ENCODE results near the gene PTPN6. TPM values are rescaled to one million over a fixed set of nuclear protein-coding genes. Genes with fewer than 3 reads are reported as not detected.
A peak's percentile ranks its signal among the peaks of the same experiment; 100 is the strongest.

PTPN6 gene
- total RNA-seq, 1 donor from 2014 or later, result 15.6 TPM

DNA sequence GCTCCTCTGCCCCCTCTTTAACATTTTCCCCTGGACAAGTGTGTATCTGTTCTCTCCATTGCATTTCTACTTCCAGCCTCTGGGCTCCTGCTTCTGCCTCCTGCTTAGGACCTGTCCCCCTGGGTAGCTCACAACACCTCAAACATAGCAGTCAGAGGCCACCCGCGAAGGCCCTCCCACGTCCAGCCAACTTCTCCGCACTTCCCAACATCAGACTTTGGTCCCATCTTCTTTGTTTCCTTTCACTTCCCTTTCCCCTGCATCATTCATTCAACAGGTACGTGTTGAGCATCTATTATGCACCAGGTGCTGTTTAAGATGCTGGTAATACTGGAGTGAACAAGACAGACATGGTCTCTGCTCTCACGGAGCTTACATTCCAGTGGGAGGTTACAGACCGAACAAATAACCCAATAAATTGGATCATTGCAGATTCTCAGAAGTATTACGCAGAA lies 4.2 kb upstream of the PTPN6 start:
- peaks cover 8% of the 10 kb centered on the region for H3K36me3 Mint-ChIP-seq
- H3K4me3 Mint-ChIP-seq, result peak overlapping the region; percentile 84
- H3K9me3 Mint-ChIP-seq, result no peaks in the 10 kb centered on the region
- TF ChIP-seq, protein P1, sequence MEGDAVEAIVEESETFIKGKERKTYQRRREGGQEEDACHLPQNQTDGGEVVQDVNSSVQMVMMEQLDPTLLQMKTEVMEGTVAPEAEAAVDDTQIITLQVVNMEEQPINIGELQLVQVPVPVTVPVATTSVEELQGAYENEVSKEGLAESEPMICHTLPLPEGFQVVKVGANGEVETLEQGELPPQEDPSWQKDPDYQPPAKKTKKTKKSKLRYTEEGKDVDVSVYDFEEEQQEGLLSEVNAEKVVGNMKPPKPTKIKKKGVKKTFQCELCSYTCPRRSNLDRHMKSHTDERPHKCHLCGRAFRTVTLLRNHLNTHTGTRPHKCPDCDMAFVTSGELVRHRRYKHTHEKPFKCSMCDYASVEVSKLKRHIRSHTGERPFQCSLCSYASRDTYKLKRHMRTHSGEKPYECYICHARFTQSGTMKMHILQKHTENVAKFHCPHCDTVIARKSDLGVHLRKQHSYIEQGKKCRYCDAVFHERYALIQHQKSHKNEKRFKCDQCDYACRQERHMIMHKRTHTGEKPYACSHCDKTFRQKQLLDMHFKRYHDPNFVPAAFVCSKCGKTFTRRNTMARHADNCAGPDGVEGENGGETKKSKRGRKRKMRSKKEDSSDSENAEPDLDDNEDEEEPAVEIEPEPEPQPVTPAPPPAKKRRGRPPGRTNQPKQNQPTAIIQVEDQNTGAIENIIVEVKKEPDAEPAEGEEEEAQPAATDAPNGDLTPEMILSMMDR (conservative IDR thresholded peaks at IDR 0.05), result no peak
- H3K4me1 Mint-ChIP-seq (ENCODE audit: unreplicated experiment), result no peaks in the 10 kb centered on the region
- H3K27me3 Mint-ChIP-seq, result peaks cover 9% of the 10 kb centered on the region
- no peak for DNase-seq (ENCODE audit: extremely low spot score, unreplicated experiment)
- H3K27ac Mint-ChIP-seq, result peak overlapping the region; percentile 99

DNA sequence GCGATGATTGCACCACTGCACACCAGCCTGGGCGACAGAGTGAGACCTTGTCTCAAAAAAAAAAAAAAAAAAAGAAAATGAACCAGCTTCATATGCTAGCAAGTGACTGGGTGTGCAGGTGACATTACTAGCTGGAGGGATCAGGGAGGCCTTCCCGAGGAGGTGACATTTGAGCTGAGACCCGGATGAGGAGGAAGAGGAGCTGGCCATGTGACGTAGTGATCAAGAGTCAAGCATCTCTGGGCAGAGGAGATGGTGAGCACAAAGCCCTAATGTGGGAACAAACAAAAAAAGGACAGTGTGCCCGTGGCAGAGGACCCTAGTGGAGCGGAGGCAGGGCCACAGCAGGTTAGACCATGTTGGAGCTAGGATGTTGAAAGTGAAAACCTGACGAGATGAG lies 3.5 kb upstream of the PTPN6 start:
- peaks cover 9% of the 10 kb centered on the region for H3K27me3 Mint-ChIP-seq
- peaks cover 4% of the 10 kb centered on the region for H3K36me3 Mint-ChIP-seq
- H3K27ac Mint-ChIP-seq, result no peak overlapping the region
- no peaks in the 10 kb centered on the region for H3K9me3 Mint-ChIP-seq
- TF ChIP-seq, protein P1 (conservative IDR thresholded peaks at IDR 0.05), result no peak
- no peaks in the 10 kb centered on the region for H3K4me1 Mint-ChIP-seq (ENCODE audit: unreplicated experiment)
- no peak for DNase-seq (ENCODE audit: extremely low spot score, unreplicated experiment)
- no peak overlapping the region for H3K4me3 Mint-ChIP-seq

DNA sequence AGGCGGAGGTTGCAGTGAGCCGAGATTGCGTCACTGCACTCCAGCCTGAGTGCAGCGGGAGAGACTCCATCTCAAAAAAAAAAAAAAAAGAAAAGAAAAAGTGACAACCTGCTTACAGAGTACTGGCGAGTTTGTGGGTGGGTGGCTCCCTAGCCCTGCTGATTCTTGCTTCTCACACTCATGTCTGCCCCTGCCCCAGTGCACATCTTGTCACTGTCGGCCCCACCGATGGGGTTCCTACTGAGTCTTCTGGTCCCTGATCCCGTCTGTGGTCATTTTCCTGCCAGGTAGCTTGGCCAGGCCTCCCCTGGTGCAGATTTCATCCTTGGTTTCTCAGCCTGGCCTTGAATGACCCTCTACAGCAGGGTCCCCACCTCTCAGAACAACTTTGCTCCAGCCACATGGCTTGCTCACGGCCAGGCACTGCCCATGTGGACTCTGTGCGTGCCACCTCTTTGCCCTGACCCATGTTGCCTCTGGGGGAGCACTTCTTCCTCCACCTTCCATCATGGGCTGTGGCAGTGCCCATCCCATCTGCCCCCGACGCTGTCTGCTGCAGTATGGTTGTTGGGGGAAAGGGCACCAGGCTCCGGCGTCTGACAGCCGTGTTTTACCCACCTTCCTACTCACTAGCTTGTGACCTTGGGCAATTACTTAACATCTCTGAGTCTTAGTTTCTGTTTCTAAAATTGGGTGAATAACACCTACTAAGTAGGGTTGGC lies 2.1 kb upstream of the PTPN6 start:
- peak overlapping the region; percentile 42 for H3K27ac Mint-ChIP-seq

DNA sequence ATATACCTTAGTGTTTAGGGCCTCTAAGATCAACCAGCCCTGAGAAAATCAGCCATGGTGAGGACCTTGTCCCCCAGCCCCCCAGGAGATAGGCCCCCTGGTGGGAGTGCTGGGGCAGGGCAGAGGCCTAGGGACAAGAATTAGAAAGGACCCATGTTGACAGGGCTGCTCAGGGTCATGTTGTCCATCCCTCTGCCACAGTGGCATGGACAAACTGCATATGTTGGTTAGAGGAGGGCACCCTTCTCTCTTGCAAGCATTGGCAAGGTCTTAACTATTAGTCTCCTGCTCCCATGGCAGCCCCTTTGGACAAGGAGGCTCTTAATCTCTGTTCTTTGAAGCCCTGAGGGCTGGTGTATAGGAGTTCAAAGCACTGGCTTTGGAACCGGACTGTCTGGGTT lies 755 bp upstream of the PTPN6 start:
- peak overlapping the region; percentile 5 for H3K27ac Mint-ChIP-seq
- no peak for DNase-seq (ENCODE audit: extremely low spot score, unreplicated experiment)
- H3K4me3 Mint-ChIP-seq, result no peak overlapping the region
- no peaks in the 10 kb centered on the region for H3K27me3 Mint-ChIP-seq
- H3K36me3 Mint-ChIP-seq, result peaks cover 4% of the 10 kb centered on the region
- no peaks in the 10 kb centered on the region for H3K9me3 Mint-ChIP-seq
- TF ChIP-seq, protein P1 (conservative IDR thresholded peaks at IDR 0.05), result peak; percentile 61
- H3K4me1 Mint-ChIP-seq (ENCODE audit: unreplicated experiment), result peaks cover 5% of the 10 kb centered on the region

More for the DNA sequence above, 2.1 kb upstream of the PTPN6 start:
- TF ChIP-seq, protein P1 (conservative IDR thresholded peaks at IDR 0.05), result no peak
- H3K4me1 Mint-ChIP-seq (ENCODE audit: unreplicated experiment), result peaks cover 2% of the 10 kb centered on the region
- H3K27me3 Mint-ChIP-seq, result peaks cover 4% of the 10 kb centered on the region
- no peak for DNase-seq (ENCODE audit: extremely low spot score, unreplicated experiment)
- no peaks in the 10 kb centered on the region for H3K9me3 Mint-ChIP-seq
- H3K36me3 Mint-ChIP-seq, result peaks cover 4% of the 10 kb centered on the region
- H3K4me3 Mint-ChIP-seq, result peak overlapping the region; percentile 34

DNA sequence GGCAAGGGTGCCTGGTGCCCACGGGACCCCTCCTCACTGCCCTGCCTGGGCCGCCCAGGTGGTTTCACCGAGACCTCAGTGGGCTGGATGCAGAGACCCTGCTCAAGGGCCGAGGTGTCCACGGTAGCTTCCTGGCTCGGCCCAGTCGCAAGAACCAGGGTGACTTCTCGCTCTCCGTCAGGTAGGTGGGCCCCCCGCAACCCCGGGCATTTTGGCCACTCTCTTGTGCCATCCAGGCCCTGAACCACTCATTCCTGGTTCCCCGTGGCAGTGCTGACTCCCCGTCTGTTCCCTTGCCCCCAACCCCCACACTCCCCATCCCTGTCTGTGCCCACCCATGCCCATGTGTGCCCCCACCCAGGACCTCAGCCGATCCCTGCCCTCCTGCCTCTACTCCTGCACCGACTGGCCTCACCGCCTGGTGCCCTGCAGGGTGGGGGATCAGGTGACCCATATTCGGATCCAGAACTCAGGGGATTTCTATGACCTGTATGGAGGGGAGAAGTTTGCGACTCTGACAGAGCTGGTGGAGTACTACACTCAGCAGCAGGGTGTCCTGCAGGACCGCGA lies 480 bp downstream of the PTPN6 start:
- no peak overlapping the region for H3K27ac Mint-ChIP-seq
- H3K4me3 Mint-ChIP-seq, result no peak overlapping the region
- DNase-seq (ENCODE audit: extremely low spot score, unreplicated experiment), result no peak
- TF ChIP-seq, protein P1 (conservative IDR thresholded peaks at IDR 0.05), result no peak
- peaks cover 4% of the 10 kb centered on the region for H3K36me3 Mint-ChIP-seq
- H3K4me1 Mint-ChIP-seq (ENCODE audit: unreplicated experiment), result peaks cover 5% of the 10 kb centered on the region
- no peaks in the 10 kb centered on the region for H3K9me3 Mint-ChIP-seq
- no peaks in the 10 kb centered on the region for H3K27me3 Mint-ChIP-seq

Measured in type B pancreatic cell (in vitro differentiated cells).